Left renal cortex interstitium (tissue), 4 donors: Measurements from ENCODE around the gene RELA. TPM values are rescaled to one million over a fixed set of nuclear protein-coding genes. Genes with fewer than 3 reads are reported as not detected.
"Not testable (repeated sequence)": the region's sequence is repeated elsewhere in the genome, so short reads cannot be mapped to it uniquely, and the experiment has no call there.

ENCODE experiments used
- DNase-seq, 4 donors: peaks; one replicate each; pipeline ENCODE4 v3.0.0-alpha.2; 2013; ENCODE audit warnings: low read depth in 4 of 4, low spot score in 2 of 4, missing footprints in 1 of 4
- polyA plus RNA-seq, 4 donors: library from polyadenylated mRNA; unstranded; fragments of 120-200 nt; gene quantifications; one replicate each; pipeline ENCODE4 v1.2.1, GENCODE V29; 2013; ENCODE audit not compliant: insufficient read length in 4 of 4

Gene RELA
- polyA plus RNA-seq, 4 donors: 45.0 to 63.4 (median 56.9) TPM

DNA sequence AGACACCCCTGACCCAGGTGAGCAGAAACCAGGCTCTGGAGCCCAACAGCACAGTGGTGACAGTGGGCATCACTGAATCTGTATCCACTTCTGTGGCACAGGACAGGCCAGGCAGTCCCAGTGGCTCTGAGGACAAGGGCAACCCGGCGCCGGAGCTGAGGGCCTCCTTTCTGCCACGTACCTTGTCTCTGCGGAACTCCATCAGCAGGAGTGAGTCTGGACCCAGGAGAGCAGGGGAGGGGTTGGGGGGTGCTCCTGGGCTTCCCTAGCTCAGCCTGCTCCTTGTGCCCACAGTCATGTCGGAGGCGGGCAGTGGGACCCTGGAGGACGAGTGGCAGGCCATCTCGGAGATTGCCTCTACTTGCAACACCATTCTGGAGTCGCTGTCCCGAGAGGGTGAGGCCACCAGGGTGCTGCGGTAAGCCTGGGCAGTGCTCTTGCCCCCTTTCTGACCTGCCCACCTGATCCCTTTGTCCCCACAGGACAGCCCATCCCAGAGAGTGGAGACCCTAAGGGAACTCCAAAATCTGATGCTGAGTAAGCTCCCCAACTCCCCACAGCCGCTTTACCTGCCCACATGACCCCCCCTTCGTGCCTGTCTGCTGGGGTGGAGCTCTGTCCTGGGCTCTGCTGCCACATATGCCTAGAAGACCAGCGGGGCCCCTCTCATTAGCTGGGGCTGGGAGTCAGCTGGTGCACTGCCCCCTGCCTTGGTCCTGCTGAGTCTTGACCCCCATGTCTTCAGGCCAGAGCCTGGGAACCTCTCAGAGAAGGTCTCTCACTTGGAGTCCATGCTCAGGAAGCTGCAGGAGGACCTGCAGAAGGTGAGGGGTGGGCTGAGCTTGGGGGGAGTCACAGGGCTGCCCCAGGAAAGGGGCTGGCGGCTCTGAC, 12.8 kb downstream of the RELA start:
- DNase-seq: no peak

DNA sequence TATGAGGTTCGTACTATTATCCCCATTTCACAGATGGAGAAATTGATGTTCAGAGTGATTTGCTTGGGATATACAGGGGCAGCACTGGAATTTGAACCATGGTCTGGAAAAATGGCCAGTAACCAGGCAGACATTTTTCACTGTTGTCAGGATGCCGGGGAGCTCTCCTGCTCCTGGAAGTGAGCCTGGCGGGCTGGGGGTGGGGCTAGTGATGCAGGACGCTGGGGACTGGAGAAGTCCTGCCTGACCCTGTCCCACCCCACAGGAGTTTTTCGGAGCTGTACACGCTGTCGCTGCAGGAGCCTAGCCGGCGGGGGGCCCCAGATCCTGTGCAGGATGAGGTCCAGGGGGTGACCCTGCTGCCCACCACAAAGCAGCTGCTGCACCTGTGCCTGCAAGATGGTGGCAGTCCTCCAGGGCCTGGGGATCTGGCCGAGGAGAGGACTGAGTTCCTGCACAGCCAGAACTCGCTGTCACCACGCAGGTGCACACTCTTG, 13.7 kb downstream of the RELA start:
- DNase-seq: no peak

DNA sequence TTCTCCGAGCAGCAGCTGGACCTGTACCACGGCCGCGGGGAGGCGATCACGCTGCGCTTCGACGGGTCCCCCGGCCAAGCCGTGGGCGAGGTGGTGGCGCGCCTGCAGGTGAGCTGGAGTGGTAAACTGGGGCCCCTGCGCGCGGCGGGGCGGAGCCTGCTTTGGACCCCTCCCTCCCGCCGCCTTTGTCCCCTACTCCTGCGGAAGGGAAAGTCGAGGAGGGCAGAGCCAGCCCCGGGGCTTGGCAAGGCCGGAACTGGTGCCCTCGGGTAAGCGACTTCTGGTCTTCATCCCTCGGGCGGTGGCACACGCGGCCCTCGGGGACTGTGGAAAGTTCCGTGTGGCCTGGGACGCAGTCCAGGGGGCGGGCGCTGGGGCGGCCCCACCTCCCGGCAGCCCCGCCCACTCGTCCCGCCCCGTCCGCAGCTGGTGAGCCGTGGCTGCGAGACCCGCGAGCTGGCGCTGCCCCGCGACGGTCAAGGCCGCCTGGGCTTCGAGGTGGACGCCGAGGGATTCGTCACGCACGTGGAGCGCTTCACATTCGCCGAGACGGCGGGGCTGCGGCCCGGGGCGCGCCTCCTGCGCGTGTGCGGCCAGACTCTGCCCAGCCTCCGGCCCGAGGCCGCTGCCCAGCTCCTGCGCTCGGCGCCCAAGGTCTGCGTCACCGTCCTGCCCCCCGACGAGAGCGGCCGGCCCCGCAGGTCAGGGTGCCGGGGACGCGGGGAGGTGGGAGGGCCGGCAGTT, 15.6 kb downstream of the RELA start:
- DNase-seq: peak in 1 of 4 donors; percentile 29

DNA sequence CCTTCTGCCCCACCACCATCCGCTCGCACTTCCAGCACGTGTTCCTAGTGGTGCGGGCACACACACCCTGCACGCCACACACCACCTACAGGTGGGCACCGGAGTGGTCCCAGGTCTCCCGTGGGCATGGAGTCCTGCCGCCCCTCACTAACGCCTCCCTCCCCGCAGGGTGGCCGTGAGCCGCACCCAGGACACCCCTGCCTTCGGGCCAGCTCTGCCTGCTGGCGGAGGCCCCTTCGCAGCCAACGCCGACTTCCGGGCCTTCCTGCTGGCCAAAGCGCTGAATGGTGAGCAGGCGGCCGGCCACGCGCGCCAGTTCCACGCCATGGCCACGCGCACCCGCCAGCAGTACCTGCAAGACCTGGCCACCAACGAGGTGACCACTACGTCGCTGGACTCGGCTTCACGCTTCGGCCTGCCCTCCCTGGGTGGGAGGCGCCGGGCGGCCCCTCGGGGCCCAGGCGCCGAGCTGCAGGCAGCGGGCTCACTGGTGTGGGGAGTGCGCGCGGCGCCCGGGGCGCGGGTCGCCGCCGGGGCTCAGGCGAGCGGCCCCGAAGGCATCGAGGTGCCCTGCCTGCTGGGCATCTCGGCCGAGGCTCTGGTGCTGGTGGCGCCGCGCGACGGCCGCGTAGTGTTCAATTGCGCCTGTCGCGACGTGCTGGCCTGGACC, 16.3 kb downstream of the RELA start:
- no peak for DNase-seq

DNA sequence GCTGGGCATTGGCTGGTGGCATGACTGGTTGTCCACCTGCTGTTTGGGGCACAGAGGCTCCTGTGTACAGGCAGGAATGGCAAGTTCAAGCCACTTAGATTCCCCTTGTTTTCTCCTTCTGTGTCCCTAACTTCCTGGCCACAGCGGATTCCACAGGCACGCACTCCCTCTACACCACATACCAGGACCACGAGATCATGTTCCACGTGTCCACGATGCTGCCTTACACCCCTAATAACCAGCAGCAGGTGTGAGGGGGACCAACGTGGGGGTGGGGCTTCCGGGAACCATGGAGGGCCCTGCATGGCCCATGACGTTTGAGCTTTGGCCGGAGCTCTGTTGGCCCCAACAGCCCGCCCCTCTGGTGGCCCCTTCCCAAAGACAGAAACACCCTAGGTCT, 17.0 kb downstream of the RELA start:
- DNase-seq: no peak

DNA sequence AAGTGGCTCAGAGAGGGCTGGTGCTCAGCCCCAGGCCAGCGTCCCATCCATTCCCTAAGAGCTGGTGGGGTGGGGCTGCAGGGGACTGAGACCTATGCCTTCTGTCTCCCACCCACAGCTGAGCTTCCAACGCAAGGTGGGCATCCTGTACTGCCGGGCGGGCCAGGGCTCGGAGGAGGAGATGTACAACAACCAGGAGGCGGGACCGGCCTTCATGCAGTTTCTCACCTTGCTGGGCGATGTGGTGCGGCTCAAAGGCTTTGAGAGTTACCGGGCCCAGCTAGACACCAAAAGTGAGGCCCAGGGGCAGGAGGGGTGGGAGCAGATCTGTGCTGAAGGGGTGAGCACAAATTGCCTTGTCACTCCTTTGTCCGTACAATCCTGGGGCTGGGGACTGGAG, 17.9 kb downstream of the RELA start:
- no peak for DNase-seq

DNA sequence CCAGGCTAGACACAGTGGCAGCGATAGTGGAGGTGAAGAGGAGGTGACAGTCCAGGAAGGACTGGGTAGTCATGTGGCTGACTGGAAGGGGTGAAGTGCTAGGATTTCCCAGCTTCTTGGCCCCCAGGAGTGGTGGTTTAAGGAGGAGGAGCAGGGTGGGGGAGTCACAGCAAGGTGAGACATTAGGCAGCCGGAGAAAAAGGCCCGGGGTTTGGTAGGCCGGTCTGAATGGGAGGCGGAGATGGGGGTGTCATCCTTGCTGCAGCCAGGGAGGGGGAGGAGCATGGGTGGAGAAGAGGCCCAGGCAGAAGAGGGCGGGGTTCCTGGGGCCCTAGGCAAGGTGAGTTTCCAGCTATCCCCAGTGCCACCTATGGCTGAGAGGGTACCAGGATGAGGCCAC, 18.7 kb downstream of the RELA start:
- DNase-seq: no peak

DNA sequence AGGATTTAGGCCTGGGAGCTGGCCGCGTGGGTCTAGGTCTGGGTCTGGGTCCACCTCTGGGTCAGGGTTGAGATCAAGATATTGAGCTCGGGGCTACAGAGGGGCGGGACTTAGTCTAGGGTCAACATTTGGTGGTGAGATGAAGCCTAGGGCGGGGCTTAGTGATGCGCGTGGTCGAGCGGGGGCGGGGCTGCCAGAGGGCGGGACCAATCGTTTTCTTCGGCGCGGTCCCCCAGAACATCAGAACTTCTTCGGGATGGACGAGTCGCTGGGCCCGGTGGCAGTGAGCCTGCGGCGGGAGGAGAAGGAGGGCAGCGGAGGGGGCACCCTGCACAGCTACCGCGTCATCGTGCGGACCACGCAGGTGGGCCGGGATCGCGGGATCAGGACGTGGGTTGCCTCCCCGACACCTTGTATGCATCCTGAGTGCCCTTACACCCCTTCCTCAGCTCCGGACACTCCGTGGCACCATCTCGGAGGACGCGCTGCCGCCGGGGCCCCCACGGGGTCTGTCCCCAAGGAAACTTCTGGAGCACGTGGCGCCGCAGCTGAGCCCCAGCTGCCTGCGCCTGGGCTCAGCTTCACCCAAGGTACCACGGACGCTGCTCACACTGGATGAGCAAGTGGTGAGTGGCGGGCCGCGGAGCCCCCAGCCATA, 20.6 kb downstream of the RELA start:
- no peak for DNase-seq

DNA sequence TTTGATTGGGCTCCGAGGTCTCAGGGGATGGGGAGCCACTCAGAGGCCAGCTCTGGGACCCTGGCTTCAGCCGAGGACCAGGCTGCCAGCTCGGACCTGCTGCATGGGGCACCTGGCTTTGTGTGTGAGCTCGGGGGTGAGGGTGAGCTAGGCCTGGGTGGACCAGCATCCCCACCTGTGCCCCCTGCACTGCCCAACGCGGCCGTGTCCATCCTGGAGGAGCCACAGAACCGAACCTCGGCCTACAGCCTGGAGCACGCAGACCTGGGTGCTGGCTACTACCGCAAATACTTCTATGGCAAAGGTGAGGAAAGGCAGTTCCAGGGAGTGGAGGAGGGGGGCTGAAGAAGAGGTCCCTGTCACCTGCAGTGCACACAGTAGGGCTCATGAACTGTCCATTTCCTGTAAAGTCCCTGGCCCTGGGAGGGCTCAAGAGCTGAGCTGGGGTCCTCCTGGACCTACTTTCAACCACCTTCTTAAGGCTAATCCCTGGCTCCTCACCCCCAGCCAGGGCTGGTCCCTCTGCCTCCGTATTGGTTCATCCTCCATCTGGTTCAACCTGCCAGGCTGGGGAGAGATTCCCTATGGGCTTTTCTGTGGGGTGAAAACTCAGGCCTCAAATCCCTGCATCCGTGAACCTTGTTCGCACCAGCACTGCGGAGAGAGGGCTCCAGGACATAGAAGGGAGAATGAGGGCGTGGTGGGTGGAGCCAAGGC, 21.3 kb downstream of the RELA start:
- DNase-seq: no peak

DNA sequence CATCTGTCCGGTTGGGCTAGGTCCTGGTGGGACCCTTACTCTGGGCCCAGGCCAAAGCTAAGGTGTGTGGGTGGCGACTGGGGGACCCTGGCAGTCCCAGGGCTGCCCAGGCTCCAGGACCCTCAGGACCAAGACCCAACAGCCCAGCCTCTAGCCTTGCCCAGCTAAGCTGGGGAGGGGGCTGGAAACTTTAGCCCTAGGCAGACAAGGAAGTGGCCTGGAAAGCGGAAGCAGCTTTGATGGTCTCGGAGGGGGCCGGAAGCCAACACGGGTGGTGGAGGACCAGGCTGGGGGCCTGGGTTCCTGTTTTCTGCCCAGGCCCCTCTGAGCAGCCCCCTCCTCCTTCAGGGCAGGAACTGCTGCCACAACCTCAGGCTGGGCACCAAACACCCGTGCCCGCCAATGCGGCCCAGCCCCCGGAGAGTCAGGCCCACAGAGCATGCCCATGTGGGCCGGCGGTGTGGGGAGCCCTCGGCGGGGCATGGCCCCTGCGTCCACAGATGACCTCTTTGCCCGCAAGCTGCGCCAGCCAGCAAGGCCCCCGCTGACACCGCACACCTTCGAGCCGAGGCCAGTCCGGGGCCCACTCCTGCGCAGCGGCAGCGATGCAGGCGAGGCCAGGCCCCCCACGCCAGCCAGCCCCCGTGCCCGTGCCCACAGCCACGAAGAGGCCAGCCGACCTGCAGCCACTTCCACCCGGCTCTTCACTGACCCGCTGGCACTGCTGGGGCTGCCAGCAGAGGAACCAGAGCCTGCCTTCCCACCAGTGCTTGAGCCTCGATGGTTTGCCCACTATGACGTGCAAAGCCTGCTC, 22.0 kb downstream of the RELA start:
- no peak for DNase-seq

DNA sequence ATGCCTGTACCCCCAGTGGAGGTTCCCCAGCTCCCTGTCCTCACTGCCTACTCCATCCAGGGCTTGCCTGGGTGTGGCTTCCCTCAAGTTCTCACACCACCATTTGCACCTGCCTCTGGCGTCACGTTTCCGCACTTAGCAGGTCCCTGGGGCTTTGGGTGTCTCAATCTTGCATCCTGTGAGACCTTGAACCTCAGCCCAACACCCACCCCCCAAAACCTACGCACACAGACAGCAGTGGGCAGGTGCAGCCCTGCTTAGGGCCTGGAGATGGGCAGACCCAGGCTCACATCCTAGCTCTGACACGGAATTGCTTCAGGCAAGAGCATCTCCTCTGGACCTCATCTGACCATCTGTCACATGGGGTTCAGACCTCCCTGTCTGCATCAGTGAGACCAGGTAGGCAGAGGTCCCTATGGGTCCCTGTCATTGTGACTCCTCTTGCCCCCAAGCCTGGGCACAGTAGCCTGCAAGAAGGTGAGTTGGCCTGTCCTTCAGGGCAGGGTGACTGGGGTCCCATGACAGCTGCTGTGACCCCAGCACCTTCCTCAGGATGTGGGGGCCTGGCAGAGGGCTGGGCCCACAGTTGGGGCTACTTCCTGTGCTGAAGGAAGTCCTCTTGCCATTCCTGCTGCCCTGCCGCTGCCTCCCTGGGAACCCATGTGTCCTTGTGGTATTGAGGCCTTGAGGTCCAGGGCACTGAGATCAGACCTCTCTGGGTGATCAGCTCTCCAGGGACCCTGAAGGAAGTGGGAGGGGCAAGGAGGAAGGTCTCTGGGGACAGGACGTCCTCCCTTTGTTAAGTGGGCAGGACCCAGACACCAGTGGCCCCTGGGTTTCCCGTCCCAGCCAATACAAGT, 22.9 kb downstream of the RELA start:
- no peak for DNase-seq

DNA sequence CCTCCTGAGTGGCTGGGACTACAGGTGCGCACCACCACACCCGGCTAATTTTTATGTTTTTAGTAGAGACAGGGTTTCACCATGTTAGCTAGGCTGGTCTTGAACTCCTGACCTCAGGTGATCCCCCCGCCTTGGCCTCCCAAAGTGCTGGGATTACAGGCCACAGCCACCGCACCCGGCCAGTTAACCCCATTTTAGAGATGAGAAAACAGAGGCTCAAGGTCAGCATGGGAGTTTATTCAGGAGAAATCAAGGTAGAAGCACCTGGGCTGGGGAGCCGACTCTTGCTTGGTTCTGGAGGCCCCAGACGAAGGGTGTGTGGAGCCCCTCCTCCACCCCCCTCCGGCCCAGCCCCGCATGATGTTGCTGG, 23.5 kb downstream of the RELA start:
- not testable (repeated sequence) for DNase-seq

DNA sequence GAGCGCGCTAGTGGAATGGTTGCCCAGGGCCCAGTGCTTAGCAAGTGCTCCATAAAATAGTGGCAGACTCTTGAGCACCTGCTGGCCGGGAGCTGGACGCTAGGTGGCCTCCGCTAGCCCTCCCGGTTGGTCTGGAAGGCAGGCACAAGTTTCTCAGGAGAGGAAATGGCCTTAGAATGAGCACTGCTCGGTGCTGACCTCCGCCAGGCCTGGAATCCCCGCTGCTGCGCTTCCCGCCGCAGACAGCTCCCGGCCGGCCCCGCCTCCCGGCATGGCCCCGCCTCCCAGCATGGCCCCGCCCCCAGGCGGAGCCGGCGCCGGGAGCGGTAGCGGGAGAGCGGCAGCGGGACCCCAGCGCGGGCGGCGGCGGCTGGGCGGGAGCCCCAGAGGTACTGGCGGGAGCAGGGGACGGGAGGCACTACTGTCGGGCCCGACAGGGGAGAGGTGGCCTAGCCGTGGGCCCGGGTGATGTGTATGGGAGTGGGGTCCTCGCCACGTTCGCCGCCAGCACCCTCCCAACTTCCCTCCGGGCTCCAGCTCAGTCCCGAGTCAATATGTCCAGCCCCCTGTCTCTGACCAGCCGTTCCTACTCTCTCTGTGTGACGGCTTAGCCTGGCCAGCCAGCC, 24.8 kb downstream of the RELA start, which contains the start of gene SIPA1:
TSS of gene SIPA1 (plus strand) at position 308 of the 626 bp plus-strand sequence. CDS start 2,821 bp downstream, outside the sequence.
- DNase-seq: peak in 2 of 4 donors; percentile 29 to 59

DNA sequence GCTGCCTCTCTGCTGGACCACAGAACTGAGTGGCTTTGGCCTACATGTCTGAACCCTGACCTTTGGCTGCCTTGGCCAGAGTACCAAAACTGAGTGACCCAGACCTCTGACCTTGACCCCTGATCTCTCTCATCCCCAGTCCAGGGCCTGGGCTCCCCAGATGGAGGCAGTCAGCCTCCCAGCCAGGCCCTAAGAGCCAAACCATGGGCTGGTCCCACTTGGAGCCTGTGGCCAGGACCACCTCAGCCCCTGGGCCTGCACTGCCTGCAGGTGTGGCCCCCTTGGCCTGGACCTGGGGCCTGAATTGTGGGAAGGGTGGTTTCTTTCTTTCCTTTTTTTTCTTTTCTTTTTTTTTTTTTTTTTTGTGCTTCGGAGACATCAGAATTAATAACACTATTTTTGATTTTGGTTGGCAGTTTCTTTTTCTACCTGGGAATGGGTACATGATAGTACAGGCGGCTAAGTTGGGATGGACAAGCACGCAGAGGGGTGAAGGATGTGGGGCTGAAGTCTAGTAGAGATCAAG, 25.6 kb downstream of the RELA start:
- DNase-seq: no peak

DNA sequence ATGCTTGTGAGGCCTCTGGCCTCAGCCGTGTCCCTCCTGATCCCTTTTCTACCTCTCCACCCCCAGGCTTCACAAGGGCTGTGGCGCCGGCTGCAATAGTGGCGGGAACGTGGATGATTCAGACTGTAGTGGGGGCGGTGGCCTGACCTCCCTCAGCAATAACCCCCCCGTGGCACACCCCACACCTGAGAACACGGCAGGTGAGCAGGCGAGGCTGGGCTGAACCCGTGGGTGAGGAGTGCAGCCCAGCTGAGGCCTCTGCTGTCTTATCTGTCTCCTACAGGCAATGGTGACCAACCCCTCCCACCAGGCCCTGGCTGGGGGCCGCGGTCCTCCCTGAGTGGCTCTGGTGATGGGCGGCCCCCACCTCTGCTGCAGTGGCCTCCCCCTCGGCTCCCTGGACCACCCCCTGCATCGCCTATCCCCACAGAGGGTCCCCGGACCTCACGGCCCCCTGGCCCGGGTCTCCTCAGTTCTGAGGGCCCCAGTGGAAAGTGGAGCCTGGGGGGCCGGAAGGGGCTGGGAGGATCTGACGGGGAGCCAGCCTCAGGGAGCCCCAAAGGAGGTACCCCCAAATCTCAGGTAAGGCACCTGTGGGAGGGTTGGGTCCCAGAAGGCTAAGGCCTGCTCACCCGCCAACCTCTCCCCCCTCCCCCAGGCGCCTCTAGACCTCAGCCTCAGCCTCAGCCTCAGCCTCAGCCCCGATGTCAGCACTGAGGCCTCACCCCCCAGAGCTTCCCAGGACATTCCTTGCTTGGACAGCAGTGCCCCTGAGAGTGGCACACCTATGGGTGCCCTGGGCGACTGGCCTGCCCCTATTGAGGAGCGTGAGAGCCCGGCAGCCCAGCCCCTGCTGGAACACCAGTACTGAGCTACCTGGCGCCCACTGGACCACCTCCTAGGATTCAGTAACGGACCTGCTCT, 26.3 kb downstream of the RELA start:
- DNase-seq: no peak
